Adrenal gland (tissue), 5 donors: ENCODE measurements around the gene CXCR6.

Experiments
- CTCF ChIP-seq, 6 experiments: fragments of 450-650 bp in 4 of 6; fragments of 200-600 bp in 2 of 6; sonication (generic) in 1 of 6; IDR thresholded peaks; 1 replicate in 5 of 6; 2 replicates in 1 of 6; pipeline versions ENCODE4 v1.5.1 to v1.8.0; 2016 to 2021; ENCODE audit warnings: antibody characterized with exemption in 6 of 6, mild to moderate bottlenecking in 2 of 6, moderate library complexity in 1 of 6
- POLR2A ChIP-seq, 2 donors: fragments of 450-650 bp; IDR thresholded peaks; one replicate each; pipeline ENCODE4 v1.6.1; 2017; ENCODE audit warnings: antibody characterized with exemption in 2 of 2, mild to moderate bottlenecking in 2 of 2, moderate library complexity in 1 of 2
- donor health status: DM: no; HTN: no; CAD: no.

GRCh38 chr3:45962033-45962432 is 18.8 kb downstream of the CXCR6 start:
- TF ChIP-seq POLR2A (IDR thresholded peaks at IDR 0.05) (no peak), CTCF (IDR thresholded peaks at IDR 0.05) (no peak)
